Glomerular endothelial cell (primary cell): ENCODE data around the gene PLEKHA7. TPM values are rescaled to one million over a fixed set of nuclear protein-coding genes. Genes with fewer than 3 reads are reported as not detected.

Experiments
- DNase-seq: peaks from one replicate; pipeline ENCODE4 v3.0.0-alpha.2; 2011; ENCODE audit warnings: low read depth, low spot score; ENCODE audit errors: extremely low read depth
- total RNA-seq: library from RNA; depleted of rRNA; stranded (reverse); fragments of >200 nt; gene quantifications from 2 replicates; pipeline ENCODE4 v1.2.3, GENCODE V29; 2015

The PLEKHA7 gene
- total RNA-seq, 1 donor from 2014 or later = 0.18 TPM

GRCh38 chr11:16854979-16855378 is 159.2 kb downstream of the PLEKHA7 start:
- no peak for DNase-seq

DNA sequence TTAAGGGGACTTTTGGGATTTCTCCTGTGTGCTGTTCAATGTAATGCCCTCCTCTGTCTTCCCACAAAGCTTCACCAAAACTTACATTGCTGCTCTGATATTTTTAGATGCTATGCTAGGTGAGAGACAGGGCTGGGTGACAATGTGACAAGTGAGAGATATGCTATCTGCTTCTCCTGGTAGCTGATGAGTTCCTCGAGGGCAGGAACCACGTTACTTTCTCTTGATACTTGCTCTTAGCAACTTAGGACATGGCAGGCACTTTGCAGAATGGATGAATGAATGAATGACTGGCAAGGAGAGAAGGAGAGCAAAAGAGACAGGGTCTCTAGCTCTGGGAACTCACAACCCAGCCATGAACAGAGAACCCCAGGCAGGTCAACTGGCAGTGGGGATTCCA is 160.4 kb downstream of the PLEKHA7 start:
- no peak for DNase-seq

GRCh38 chr11:16853266-16853665 is 160.9 kb downstream of the PLEKHA7 start:
- peak; percentile 7 for DNase-seq

DNA sequence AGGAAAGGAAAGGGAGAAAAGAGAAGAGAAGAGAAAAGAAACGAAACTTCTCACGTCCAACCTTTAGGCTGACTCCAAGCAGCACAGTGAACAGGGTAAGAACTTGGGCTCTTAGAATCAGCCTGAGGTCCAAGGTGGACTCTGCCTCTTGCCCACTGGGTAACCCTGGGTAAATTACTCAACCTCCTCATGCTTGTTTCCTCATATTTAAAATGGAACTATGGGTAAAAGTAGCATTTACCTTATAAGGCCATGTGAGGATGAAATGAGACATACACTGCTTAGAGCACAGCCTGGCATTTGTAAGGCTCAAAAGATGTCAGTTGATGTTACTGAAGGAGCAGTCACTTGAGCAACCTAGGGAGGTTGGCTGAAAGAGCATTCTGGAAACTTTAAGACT is 167.9 kb downstream of the PLEKHA7 start:
- DNase-seq = no peak

- DNase-seq = no peak
Measured at GRCh38 chr11:16844268-16844771, 169.9 kb downstream of the PLEKHA7 start.

DNA sequence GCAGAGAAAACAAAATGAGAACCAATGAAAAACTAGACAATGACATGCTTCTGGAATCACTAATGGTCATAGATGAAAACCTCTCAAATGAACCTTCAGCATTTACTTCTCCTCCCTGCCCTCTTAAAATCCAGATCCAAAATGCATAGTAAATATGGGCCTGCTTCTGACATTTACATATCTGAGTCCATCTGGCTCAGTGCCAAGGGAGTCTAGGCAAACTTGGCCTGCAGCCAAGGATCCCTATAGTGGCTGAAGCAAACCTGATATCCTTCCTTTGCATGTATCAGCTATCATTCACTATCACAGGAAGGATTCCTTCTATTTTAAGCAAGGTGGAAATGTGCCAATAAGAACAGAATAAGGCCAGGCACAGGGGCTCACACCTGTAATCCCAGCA is 170.9 kb downstream of the PLEKHA7 start:
- no peak for DNase-seq

GRCh38 chr11:16841984-16842383 is 172.2 kb downstream of the PLEKHA7 start:
- no peak for DNase-seq

GRCh38 chr11:16841481-16841880 is 172.7 kb downstream of the PLEKHA7 start:
- DNase-seq = no peak

GRCh38 chr11:16840951-16841350 is 173.3 kb downstream of the PLEKHA7 start:
- no peak for DNase-seq

DNA sequence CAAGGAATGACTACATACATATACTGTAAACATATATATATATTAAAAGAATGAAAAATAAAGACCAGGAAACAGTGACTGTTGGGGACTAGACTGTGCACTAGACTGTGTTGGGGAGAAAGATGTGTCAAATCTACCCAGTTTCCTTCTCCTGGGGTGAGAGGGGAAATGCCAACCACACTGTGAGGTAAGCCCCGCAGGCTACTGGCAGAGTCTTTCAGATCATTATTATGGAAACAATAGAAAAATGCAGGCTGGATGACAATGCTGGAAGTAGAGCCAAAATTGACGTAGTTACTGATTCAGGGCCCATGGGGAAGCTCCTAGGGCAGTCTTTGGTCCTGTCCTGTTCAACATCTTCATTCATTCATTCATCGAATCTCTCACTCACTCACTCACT is 174.4 kb downstream of the PLEKHA7 start:
- DNase-seq = no peak

DNA sequence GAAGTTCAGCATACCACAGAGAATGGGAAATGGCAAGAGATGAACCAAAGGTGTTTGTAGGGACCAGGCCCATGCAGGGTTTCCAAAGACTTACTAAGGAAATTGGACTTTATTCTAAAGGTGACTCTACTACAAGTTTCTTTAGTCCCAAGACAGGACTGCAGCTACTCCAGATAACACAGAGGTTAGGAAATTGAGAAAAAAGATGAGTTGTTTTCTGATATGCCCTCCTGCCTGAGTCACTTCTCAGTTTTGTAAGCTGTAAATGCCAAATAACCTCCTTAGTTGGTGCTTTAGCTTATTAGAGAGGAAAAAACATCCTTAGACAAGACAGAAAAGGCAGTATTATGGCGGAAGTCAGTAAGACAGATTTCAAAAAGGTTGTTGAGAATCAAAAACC is 179.8 kb downstream of the PLEKHA7 start:
- DNase-seq = no peak

GRCh38 chr11:16833026-16833425 is 181.2 kb downstream of the PLEKHA7 start:
- no peak for DNase-seq

DNA sequence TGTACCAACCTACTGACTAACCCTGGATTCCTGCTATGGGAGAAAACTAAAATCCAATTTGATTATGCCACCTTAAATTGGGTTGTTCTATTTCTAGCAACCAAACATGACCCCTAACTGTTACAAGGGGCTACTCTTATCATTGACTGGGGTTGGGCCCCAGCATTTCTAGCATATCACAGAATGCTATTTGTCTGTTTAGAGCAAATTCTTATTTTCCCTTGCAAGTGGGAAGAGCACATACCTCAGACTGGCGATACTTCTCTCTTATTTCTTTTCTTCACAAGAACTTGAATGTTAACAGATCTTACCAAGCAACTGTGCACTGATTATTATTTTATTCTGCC is 182.0 kb downstream of the PLEKHA7 start:
- no peak for DNase-seq

- DNase-seq = no peak
Measured at GRCh38 chr11:16831316-16832192, 182.7 kb downstream of the PLEKHA7 start.

DNA sequence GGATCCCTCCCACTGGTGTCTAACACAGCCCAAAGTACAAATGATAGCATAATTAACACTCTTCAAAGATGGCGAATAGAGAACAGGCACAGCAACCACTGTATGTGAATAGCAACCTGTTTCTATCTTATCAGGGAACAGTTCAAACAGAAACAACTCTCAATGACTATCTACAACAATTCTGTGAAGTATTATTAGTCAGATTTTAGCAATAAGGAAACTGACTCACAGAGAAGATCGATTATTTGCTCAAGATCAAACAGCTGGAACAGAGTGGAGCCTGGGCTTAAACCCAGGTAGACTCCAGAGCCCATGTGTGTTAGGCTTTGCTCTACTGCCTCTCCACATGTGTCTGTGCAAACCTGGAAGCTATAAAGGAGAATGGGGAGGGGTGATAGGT is 187.1 kb downstream of the PLEKHA7 start:
- DNase-seq = no peak

DNA sequence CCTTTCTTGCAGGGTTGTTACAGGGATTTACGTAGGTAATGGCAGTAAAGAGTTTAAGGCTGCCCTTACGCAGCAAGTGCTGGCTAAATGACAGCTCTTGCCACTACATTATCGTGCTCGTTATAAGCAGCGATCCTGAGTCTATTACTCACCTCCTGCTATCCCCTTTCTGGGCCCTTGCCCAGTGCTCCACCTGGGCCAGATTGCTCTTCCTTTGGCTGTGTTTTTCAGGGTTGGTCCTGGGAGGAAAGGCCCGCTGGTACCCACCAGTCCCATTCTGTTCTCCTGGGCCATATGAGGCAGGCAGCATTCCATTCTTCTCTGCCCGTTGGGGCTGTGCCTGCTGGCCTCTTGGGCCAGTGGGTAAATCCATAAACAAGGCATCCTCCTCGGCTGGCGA is 188.2 kb downstream of the PLEKHA7 start:
- no peak for DNase-seq

DNA sequence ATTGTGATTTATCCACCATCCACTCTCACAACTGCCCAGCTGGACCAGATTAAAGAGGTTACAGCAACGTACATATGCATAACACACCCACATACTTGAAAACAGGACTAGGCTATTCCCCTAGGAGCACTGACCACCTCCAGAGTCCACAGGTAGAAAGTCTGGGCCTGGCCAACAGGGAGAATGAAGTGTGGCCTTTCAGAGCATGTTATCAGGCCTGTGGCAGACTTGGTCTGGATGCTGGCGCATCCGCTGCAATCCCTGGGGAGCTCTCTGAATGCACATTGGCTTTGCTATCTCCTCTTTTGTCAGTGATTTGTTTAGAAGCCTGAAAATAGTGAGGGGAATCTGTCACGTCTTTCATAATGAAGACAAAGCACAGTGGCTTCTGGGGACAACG is 189.1 kb downstream of the PLEKHA7 start:
- DNase-seq = no peak

- DNase-seq = no peak
Measured at GRCh38 chr11:16820324-16821092, 193.7 kb downstream of the PLEKHA7 start.

DNA sequence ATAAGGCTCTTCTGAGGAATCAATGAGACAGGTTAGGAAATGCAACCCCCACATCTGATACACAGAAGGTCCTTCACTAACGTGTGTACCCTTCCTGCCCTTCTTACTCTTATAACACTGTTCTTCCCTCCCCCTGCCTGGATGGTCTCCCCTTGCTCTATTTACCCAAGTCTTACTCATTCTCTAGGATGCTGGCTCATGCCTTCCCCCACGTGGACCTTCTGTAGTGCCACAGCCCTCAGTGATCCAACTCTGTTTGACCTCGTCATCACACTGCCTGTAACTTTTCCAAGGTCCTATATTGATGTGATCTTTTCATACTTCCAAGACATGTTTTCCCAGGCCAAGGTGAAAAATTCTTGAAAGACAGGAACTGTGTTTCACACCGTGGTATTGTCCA is 195.9 kb downstream of the PLEKHA7 start:
- DNase-seq = no peak

- DNase-seq = no peak
Measured at GRCh38 chr11:16817351-16817750, 196.9 kb downstream of the PLEKHA7 start.

GRCh38 chr11:16816358-16817270 is 197.6 kb downstream of the PLEKHA7 start:
- no peak for DNase-seq
